Hepatocyte (in vitro differentiated cells): ENCODE results near the gene EPHB2. TPM values are rescaled to one million over a fixed set of nuclear protein-coding genes. Genes with fewer than 3 reads are reported as not detected.
A peak's percentile ranks its signal among the peaks of the same experiment; 100 is the strongest.

Source experiments
- DNase-seq: peaks from one replicate; pipeline ENCODE4 v3.0.0-alpha.2; 2016; ENCODE audit warnings: low spot score
- H2AFZ ChIP-seq: fragments of 200-600 bp; sonication (generic); 2 replicates; pipeline ENCODE4 v1.6.0; 2016; ENCODE audit warnings: antibody characterized with exemption, mild to moderate bottlenecking
- H3K27ac ChIP-seq: fragments of 200-600 bp; sonication (generic); 2 replicates; pipeline ENCODE4 v1.5.1; 2016; ENCODE audit warnings: mild to moderate bottlenecking
- H3K27me3 ChIP-seq: fragments of 200-600 bp; sonication (generic); 2 replicates; pipeline ENCODE4 v1.6.1; 2016
- H3K36me3 ChIP-seq: fragments of 200-600 bp; sonication (generic); replicated peaks from 2 replicates; pipeline ENCODE4 v1.5.1; 2016; ENCODE audit warnings: low read depth; ENCODE audit not compliant: insufficient read depth
- H3K4me1 ChIP-seq: fragments of 200-600 bp; sonication (generic); 2 replicates; pipeline ENCODE4 v1.5.1; 2016; ENCODE audit warnings: mild to moderate bottlenecking, moderate library complexity; ENCODE audit not compliant: insufficient read depth
- H3K4me2 ChIP-seq: fragments of 200-600 bp; sonication (generic); 2 replicates; pipeline ENCODE4 v1.6.0; 2016
- H3K4me3 ChIP-seq: fragments of 200-600 bp; sonication (generic); 2 replicates; pipeline ENCODE4 v1.5.1; 2016; ENCODE audit warnings: mild to moderate bottlenecking
- H3K79me2 ChIP-seq: fragments of 200-600 bp; sonication (generic); 2 replicates; pipeline ENCODE4 v1.6.0; 2017; ENCODE audit warnings: mild to moderate bottlenecking
- H3K9me2 ChIP-seq: fragments of 200-600 bp; sonication (generic); replicated peaks from 2 replicates; pipeline ENCODE4 v1.6.0; 2017; ENCODE audit warnings: mild to moderate bottlenecking; ENCODE audit not compliant: insufficient read depth
- H3K9me3 ChIP-seq: fragments of 200-600 bp; sonication (generic); 2 replicates; pipeline ENCODE4 v1.5.1; 2016; ENCODE audit warnings: low read depth, mild to moderate bottlenecking
- H4K20me1 ChIP-seq: fragments of 200-600 bp; sonication (generic); 2 replicates; pipeline ENCODE4 v1.6.0; 2016; ENCODE audit warnings: mild to moderate bottlenecking; ENCODE audit not compliant: insufficient read depth, poor library complexity, severe bottlenecking
- EZH2 ChIP-seq: fragments of 200-600 bp; sonication (generic); IDR thresholded peaks from 2 replicates; pipeline ENCODE4 v1.6.1; 2016; ENCODE audit warnings: antibody characterized with exemption, mild to moderate bottlenecking, borderline replicate concordance
- EZH2phosphoT487 ChIP-seq: fragments of 200-600 bp; sonication (generic); IDR thresholded peaks from one replicate; pipeline ENCODE4 v1.6.1; 2018; ENCODE audit warnings: antibody characterized with exemption, mild to moderate bottlenecking, low read depth, moderate library complexity; ENCODE audit not compliant: unreplicated experiment, severe bottlenecking
- WGBS: methylation state at CpG from one replicate; pipeline ENCODE4 v1.1.6; 2016; ENCODE audit warnings: low lambda C conversion rate; ENCODE audit errors: missing lambda C conversion rate; 5-methylcytosine and 5-hydroxymethylcytosine counted together
- polyA plus RNA-seq: library from polyadenylated mRNA; unstranded; fragments of >200 nt; fragmentation: Nextera tagmentation; extraction: Ambion mirVana; gene quantifications from 2 replicates; pipeline ENCODE4 v1.2.1, GENCODE V29; 2016
- total RNA-seq: library from RNA; depleted of rRNA; stranded (reverse); fragments of >200 nt; gene quantifications from 2 replicates; pipeline ENCODE4 v1.2.3, GENCODE V29; 2014
- TF ChIP-seq, protein P1 (sequence below): fragments of 200-600 bp; sonication (generic); IDR thresholded peaks from 2 replicates; pipeline ENCODE4 v1.5.1; 2016; ENCODE audit warnings: antibody characterized with exemption, mild to moderate bottlenecking; ENCODE audit not compliant: poor library complexity

Gene EPHB2
- total and polyA plus RNA-seq, 2 experiments from 2014 or later, result 17.2 to 18.3 TPM

DNA sequence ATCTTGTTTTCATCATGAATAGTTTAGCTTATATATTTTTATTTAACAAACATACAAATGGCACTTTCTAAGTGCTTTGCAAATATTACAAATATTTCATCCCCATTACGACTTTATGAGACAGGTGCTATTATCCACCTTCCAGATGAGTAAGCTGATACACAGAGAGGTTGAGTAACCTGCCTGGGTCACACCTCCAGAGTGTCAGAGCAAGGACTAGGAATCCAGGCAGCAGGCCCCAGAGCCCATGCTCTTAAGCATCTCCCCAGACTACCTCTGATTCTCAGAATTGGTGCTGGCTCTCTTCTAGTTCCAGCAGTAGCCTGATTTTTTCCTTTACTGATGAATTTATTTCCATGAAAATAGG is 40.0 kb downstream of the EPHB2 start:
- Histone ChIP-seq H3K4me2 (no peak overlapping the region), H3K4me1 (peaks cover 16% of the 10 kb centered on the region), H4K20me1 (no peaks in the 10 kb centered on the region), H3K27me3 (no peaks in the 10 kb centered on the region), H2AFZ (no peak overlapping the region), H3K9me3 (no peaks in the 10 kb centered on the region), H3K79me2 (peaks cover 8% of the 10 kb centered on the region), H3K36me3 (no peaks in the 10 kb centered on the region), H3K27ac (peak overlapping the region; percentile 86), H3K4me3 (no peak overlapping the region), H3K9me2 (no peaks in the 10 kb centered on the region)
- TF ChIP-seq EZH2 (no peak), EZH2phosphoT487 (no peak)
- TF ChIP-seq, protein P1, sequence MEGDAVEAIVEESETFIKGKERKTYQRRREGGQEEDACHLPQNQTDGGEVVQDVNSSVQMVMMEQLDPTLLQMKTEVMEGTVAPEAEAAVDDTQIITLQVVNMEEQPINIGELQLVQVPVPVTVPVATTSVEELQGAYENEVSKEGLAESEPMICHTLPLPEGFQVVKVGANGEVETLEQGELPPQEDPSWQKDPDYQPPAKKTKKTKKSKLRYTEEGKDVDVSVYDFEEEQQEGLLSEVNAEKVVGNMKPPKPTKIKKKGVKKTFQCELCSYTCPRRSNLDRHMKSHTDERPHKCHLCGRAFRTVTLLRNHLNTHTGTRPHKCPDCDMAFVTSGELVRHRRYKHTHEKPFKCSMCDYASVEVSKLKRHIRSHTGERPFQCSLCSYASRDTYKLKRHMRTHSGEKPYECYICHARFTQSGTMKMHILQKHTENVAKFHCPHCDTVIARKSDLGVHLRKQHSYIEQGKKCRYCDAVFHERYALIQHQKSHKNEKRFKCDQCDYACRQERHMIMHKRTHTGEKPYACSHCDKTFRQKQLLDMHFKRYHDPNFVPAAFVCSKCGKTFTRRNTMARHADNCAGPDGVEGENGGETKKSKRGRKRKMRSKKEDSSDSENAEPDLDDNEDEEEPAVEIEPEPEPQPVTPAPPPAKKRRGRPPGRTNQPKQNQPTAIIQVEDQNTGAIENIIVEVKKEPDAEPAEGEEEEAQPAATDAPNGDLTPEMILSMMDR, result no peak
- WGBS, result 5% methylated on average over 1 of the region's 1 CpG
- DNase-seq, result peak; percentile 51

DNA sequence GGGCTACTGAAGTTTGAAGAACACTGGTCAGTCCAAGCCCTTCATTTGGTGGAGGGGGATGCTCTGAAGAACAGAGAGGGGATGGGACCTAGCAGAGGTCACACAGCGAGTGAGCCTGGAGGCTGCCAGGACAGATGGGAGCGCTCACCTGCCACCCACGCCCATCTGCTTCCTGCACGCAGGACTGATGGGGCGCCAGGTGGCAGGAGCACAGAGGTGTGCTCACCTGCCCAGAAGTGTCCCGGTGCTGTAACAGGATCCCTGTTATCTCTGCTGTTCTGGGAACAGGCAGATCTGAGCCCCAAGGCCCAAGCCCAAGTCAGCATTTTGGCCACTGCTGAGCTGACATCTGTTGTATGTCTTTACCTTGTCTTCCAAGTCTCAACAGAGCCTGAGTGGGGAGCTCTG is 40.5 kb downstream of the EPHB2 start:
- Histone ChIP-seq H3K27me3 (no peaks in the 10 kb centered on the region), H3K9me2 (no peaks in the 10 kb centered on the region), H2AFZ (no peak overlapping the region), H3K27ac (peak overlapping the region; percentile 86), H3K4me1 (peaks cover 17% of the 10 kb centered on the region), H3K9me3 (no peaks in the 10 kb centered on the region), H3K4me3 (no peak overlapping the region), H4K20me1 (no peaks in the 10 kb centered on the region), H3K36me3 (no peaks in the 10 kb centered on the region), H3K79me2 (peaks cover 8% of the 10 kb centered on the region), H3K4me2 (no peak overlapping the region)
- TF ChIP-seq EZH2, result no peak
- no peak for TF ChIP-seq EZH2phosphoT487
- TF ChIP-seq, protein P1, result no peak
- no peak for DNase-seq
- 58% methylated on average over 6 of the region's 6 CpGs for WGBS

DNA sequence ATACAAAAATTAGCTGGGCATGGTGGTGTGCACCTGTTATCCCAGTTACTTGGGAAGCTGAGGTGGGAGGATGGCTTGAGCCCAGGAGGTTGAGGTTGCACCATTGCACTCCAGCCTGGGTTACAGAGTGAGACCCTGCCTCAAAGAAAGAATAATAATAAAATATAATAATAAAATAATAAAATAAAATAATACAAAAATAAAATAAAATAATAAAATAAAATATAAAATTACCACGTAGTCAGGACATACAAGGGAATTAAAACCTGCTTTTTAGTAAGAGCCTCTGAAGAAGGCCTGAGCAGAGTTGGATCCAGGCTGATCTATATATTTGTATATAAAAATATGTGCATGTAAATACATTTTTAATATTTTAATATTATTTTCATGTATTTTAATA is 41.7 kb downstream of the EPHB2 start:
- no peaks in the 10 kb centered on the region for H4K20me1 ChIP-seq
- TF ChIP-seq, protein P1, result no peak
- no peak for TF ChIP-seq EZH2
- TF ChIP-seq EZH2phosphoT487, result no peak
- no peaks in the 10 kb centered on the region for H3K27me3 ChIP-seq
- no peak for DNase-seq
- no peak overlapping the region for H3K4me3 ChIP-seq
- H3K36me3 ChIP-seq, result no peaks in the 10 kb centered on the region
- no peak overlapping the region for H3K4me2 ChIP-seq
- no peaks in the 10 kb centered on the region for H3K9me3 ChIP-seq
- H3K9me2 ChIP-seq, result no peaks in the 10 kb centered on the region
- peaks cover 8% of the 10 kb centered on the region for H3K79me2 ChIP-seq
- 98% methylated on average over 1 of the region's 1 CpG for WGBS
- peaks cover 22% of the 10 kb centered on the region for H3K4me1 ChIP-seq
- no peak overlapping the region for H3K27ac ChIP-seq
- no peak overlapping the region for H2AFZ ChIP-seq

DNA sequence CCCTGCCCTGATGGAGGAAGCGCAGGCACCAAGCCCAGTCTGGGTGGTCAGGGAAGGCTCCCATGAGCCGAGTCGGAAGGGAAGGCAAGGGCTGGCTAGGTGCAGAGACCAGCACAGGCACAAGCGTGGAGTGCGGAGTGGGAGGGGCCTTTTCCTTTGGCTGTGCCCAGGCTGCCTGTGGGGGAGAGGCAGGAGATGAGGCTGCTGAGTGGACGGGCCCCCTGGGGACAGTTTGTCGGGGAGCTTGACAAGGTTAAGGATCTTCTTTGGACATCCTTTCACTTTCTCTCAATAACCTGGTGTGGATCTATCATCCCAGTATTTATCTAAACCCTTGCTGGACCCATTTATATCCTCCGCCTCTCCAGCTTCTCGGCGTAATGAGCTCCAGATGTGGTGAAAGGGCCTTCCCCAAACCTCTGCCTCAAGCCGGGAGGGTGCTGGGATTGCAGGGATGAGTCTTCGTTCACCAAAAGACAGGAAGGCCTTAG is 42.9 kb downstream of the EPHB2 start:
- TF ChIP-seq, protein P1, result no peak
- no peak for TF ChIP-seq EZH2
- peaks cover 5% of the 10 kb centered on the region for H3K79me2 ChIP-seq
- H3K27me3 ChIP-seq, result no peaks in the 10 kb centered on the region
- no peak overlapping the region for H3K4me3 ChIP-seq
- no peak overlapping the region for H2AFZ ChIP-seq
- H4K20me1 ChIP-seq, result no peaks in the 10 kb centered on the region
- H3K9me3 ChIP-seq, result no peaks in the 10 kb centered on the region
- no peak for DNase-seq
- peaks cover 22% of the 10 kb centered on the region for H3K4me1 ChIP-seq
- 68% methylated on average over 12 of the region's 12 CpGs for WGBS
- no peak overlapping the region for H3K4me2 ChIP-seq
- no peaks in the 10 kb centered on the region for H3K9me2 ChIP-seq
- no peaks in the 10 kb centered on the region for H3K36me3 ChIP-seq
- no peak overlapping the region for H3K27ac ChIP-seq
